ENCODE results near the gene DDX51.

The DDX51 gene

GRCh38 chr12:132099739-132100138 is 44.4 kb downstream of the DDX51 start:
- no peak overlapping the region for H3K27ac ChIP-seq (replicated peaks)
- TF ChIP-seq SPI1 (IDR thresholded peaks at IDR 0.05; ENCODE audit: borderline replicate concordance, low read depth) (no peak), POLR2AphosphoS5 (IDR thresholded peaks at IDR 0.05; ENCODE audit: low read depth) (no peak), GABPA (IDR thresholded peaks at IDR 0.05; ENCODE audit: low read depth) (no peak), REST (IDR thresholded peaks at IDR 0.05; ENCODE audit: insufficient replicate concordance, low read depth) (no peak), CTCF (IDR thresholded peaks at IDR 0.05; ENCODE audit: insufficient read depth, low read length) (no peak)
- no peak overlapping the region for H3K4me3 ChIP-seq (replicated peaks; ENCODE audit: insufficient read depth, low read length)
- DNase-seq (ENCODE audit: low read depth in 1 of 2, low spot score in 1 of 2): no peak
- H3K27me3 ChIP-seq (ENCODE audit: insufficient read depth, poor library complexity, severe bottlenecking): no peaks in the 10 kb centered on the region

- Histone ChIP-seq H3K4me3 (replicated peaks; ENCODE audit: insufficient read depth, low read length) (no peak overlapping the region), H3K27me3 (ENCODE audit: insufficient read depth, poor library complexity, severe bottlenecking) (no peaks in the 10 kb centered on the region), H3K27ac (replicated peaks) (no peak overlapping the region)
- DNase-seq (ENCODE audit: low read depth in 1 of 2, low spot score in 1 of 2): no peak
- no peak for TF ChIP-seq POLR2AphosphoS5 (IDR thresholded peaks at IDR 0.05; ENCODE audit: low read depth)
- TF ChIP-seq SPI1 (IDR thresholded peaks at IDR 0.05; ENCODE audit: borderline replicate concordance, low read depth): no peak
- no peak for TF ChIP-seq CTCF (IDR thresholded peaks at IDR 0.05; ENCODE audit: insufficient read depth, low read length)
- TF ChIP-seq GABPA (IDR thresholded peaks at IDR 0.05; ENCODE audit: low read depth): no peak
- no peak for TF ChIP-seq REST (IDR thresholded peaks at IDR 0.05; ENCODE audit: insufficient replicate concordance, low read depth)
These were observed 48.4 kb downstream of the DDX51 start for GRCh38 chr12:132095520-132096409.

GRCh38 chr12:132094269-132094891 is 49.7 kb downstream of the DDX51 start:
- DNase-seq (ENCODE audit: low read depth in 1 of 2, low spot score in 1 of 2): no peak
- TF ChIP-seq REST (IDR thresholded peaks at IDR 0.05; ENCODE audit: insufficient replicate concordance, low read depth) (no peak), SPI1 (IDR thresholded peaks at IDR 0.05; ENCODE audit: borderline replicate concordance, low read depth) (no peak), GABPA (IDR thresholded peaks at IDR 0.05; ENCODE audit: low read depth) (no peak), POLR2AphosphoS5 (IDR thresholded peaks at IDR 0.05; ENCODE audit: low read depth) (no peak), CTCF (IDR thresholded peaks at IDR 0.05; ENCODE audit: insufficient read depth, low read length) (no peak)
- no peak overlapping the region for H3K27ac ChIP-seq (replicated peaks)
- no peak overlapping the region for H3K4me3 ChIP-seq (replicated peaks; ENCODE audit: insufficient read depth, low read length)
- no peaks in the 10 kb centered on the region for H3K27me3 ChIP-seq (ENCODE audit: insufficient read depth, poor library complexity, severe bottlenecking)
